GM12878 (cell line): ENCODE data around the gene LRRC70. TPM values are rescaled to one million over a fixed set of nuclear protein-coding genes. Genes with fewer than 3 reads are reported as not detected.

Source experiments
- ATAC-seq: fragments of 200-7000 bp; cut with Tn5 transposase; 3 replicates; pipeline ENCODE4 v1.9.1; 2020; ENCODE audit warnings: mild to moderate bottlenecking, moderate library complexity
- BruUV-seq: library from RNA; stranded (reverse); fragments of 400-500 nt; replicated peaks from 2 replicates; lab custom pipeline; 2021; lab: Mats Ljungman, UMichigan
- CTCF ChIA-PET: fragments of 300-600 bp; sonication (Branson Sonifier 250); formaldehyde crosslinking; extraction: SDS; loops from one replicate; lab custom pipeline; 2021; ENCODE audit warnings: inconsistent platforms; lab: Yijun Ruan, JAX
- POLR2A ChIA-PET: fragments of 350-600 bp; formaldehyde crosslinking; extraction: SDS; loops from one replicate; lab custom pipeline; 2021; ENCODE audit warnings: inconsistent platforms; lab: Charles Lee
- RAD21 ChIA-PET: fragments of 300-600 bp; sonication (Branson Sonifier 250); formaldehyde crosslinking; loops from one replicate; lab custom pipeline; 2023; ENCODE audit warnings: antibody characterized with exemption; ENCODE audit not compliant: unreplicated experiment; lab: Charles Lee
- SMC1A ChIA-PET: fragments of 300-600 bp; sonication (Branson Sonifier 250); formaldehyde crosslinking; loops from one replicate; lab custom pipeline; 2023; ENCODE audit not compliant: unreplicated experiment, uncharacterized antibody; lab: Charles Lee
- DNase-seq: peaks from one replicate; pipeline ENCODE4 v3.0.0-alpha.2; 2011; ENCODE audit warnings: low read depth, low spot score
- FAIRE-seq: peaks from 3 replicates; lab custom pipeline; 2011; peaks lifted over from hg19 to GRCh38; lab: Jason Lieb, UNC
- H2AFZ ChIP-seq: 2 replicates; pipeline ENCODE4 v1.6.0; 2011; ENCODE audit warnings: low read depth, low read length, control low read depth; ENCODE audit not compliant: control insufficient read depth
- H3K27ac ChIP-seq: 2 replicates; pipeline ENCODE4 v1.5.1; 2011; ENCODE audit warnings: control low read depth; ENCODE audit not compliant: control insufficient read depth, insufficient read depth
- H3K27me3 ChIP-seq, 2 experiments: replicated peaks in 1 of 2; 2 replicates each; pipeline versions ENCODE4 v1.6.0 to v1.6.1; 2011; ENCODE audit warnings: low read length in 1 of 2; ENCODE audit not compliant: control insufficient read depth in 2 of 2, insufficient read depth in 2 of 2
- H3K36me3 ChIP-seq, 2 experiments: 2 replicates each; pipeline ENCODE4 v1.5.1; 2011; ENCODE audit warnings: low read length in 1 of 2; ENCODE audit not compliant: control insufficient read depth in 2 of 2, insufficient read depth in 2 of 2
- H3K4me1 ChIP-seq: 2 replicates; pipeline ENCODE4 v1.6.1; 2011; ENCODE audit warnings: mild to moderate bottlenecking, low read length, moderate library complexity, mixed read lengths; ENCODE audit not compliant: control insufficient read depth, insufficient read depth
- H3K4me2 ChIP-seq: 2 replicates; pipeline ENCODE4 v1.6.0; 2011; ENCODE audit warnings: control low read depth; ENCODE audit not compliant: control insufficient read depth, insufficient read depth
- H3K4me3 ChIP-seq: fragments of 200-600 bp; sonication (generic); 2 replicates; pipeline ENCODE4 v1.5.1; 2016
- H3K79me2 ChIP-seq: 2 replicates; pipeline ENCODE4 v1.6.0; 2011; ENCODE audit warnings: low read length; ENCODE audit not compliant: control insufficient read depth, insufficient read depth
- H3K9ac ChIP-seq: 2 replicates; pipeline ENCODE4 v1.8.0; 2011; ENCODE audit warnings: low read length, control low read depth, mixed read lengths; ENCODE audit not compliant: control insufficient read depth, insufficient read depth
- H3K9me3 ChIP-seq: replicated peaks from 3 replicates; pipeline ENCODE4 v1.5.1; 2011; ENCODE audit warnings: mild to moderate bottlenecking, low read length; ENCODE audit not compliant: control insufficient read depth, insufficient read depth
- H4K20me1 ChIP-seq: 2 replicates; pipeline ENCODE4 v1.6.0; 2011; ENCODE audit not compliant: control insufficient read depth, insufficient read depth
- FOXM1 ChIP-seq: IDR thresholded peaks from 2 replicates; pipeline ENCODE4 v1.6.1; 2012; ENCODE audit warnings: low read depth, mild to moderate bottlenecking, inconsistent platforms, low read length, moderate library complexity
- LARP7 ChIP-seq: fragments of 450-650 bp; IDR thresholded peaks from 2 replicates; pipeline ENCODE4 v1.6.1; 2017; ENCODE audit warnings: mild to moderate bottlenecking
- PBX3 ChIP-seq: IDR thresholded peaks from 2 replicates; pipeline ENCODE4 v1.6.1; 2011; ENCODE audit warnings: mild to moderate bottlenecking, low read depth, low read length, moderate library complexity; ENCODE audit not compliant: insufficient replicate concordance
- WGBS: methylation state at CpG from one replicate; pipeline ENCODE4 v1.1.6; 2016; ENCODE audit warnings: low lambda C conversion rate; ENCODE audit not compliant: insufficient replicate concordance, insufficient coverage; ENCODE audit errors: missing lambda C conversion rate; 5-methylcytosine and 5-hydroxymethylcytosine counted together
- in situ Hi-C: fragments of 300-500 bp; cut with MboI; formaldehyde crosslinking; loops from 9 replicates; pipeline ENCODE4 v1.14.3; 2018; ENCODE audit warnings: mixed read lengths
- intact Hi-C: fragments of 100-400 bp; cut with micrococcal nuclease; formaldehyde crosslinking; loops from one replicate; pipeline ENCODE4 v1.14.2; 2022; ENCODE audit not compliant: unreplicated experiment
- polyA plus RNA-seq, 11 experiments: library from polyadenylated mRNA; depleted of rRNA in 4 of 11; unstranded in 6 of 11; stranded (reverse) in 5 of 11; fragments of >200 nt; fragmentation: Nextera tagmentation in 4 of 11; fragmentation: Illumina TruSeq in 1 of 11; extraction: Ambion mirVana in 4 of 11; extraction: Trizol in 1 of 11; gene quantifications; 1 replicate in 1 of 11; 2 replicates in 10 of 11; pipeline versions ENCODE4 v1.2.1 to v1.2.3, GENCODE V29; 2011 to 2016; ENCODE audit warnings: inconsistent platforms in 2 of 11, missing spikeins in 2 of 11, low read depth in 1 of 11
- total RNA-seq, 4 experiments: library from RNA; depleted of rRNA in 3 of 4; stranded (reverse); fragments of >200 nt in 3 of 4; fragmentation: Illumina TruSeq in 1 of 4; extraction: Trizol in 1 of 4; gene quantifications; 2 replicates each; pipeline versions ENCODE4 v1.2.1 to v1.2.3, GENCODE V29; 2013 to 2021
- TF ChIP-seq, protein P1 (sequence below): fragments of 450-650 bp; IDR thresholded peaks from 2 replicates; pipeline ENCODE4 v1.6.1; 2017; ENCODE audit warnings: mild to moderate bottlenecking, moderate library complexity

The LRRC70 gene
- total and polyA plus RNA-seq, 10 of the 15 experiments (the other 5 are each of a cell fraction or from before 2014, with no cell fraction given) = 0.35 to 1.5 (median 0.84) TPM

DNA sequence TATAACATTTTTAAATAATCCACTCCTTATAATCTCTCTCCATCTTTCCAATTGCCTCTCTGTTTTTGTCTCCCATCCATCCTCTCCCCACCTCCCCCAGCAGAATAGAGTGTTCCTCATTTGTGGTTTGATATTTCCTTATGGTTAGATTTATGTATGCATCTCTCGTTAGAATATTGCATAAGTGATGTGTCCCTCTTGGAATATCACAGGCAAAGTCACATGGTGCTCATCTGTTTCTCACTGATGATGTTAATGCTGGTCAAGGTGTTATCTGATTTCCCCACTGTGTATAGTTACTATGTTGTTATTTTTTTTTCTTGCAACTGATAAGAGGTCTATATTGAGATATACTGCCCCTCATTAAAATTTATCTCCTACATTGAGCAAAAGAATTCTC is 3.1 kb upstream of the LRRC70 start:
- SMC1A ChIA-PET = no interaction called here
- no peaks in the 10 kb centered on the region for H3K9me3 ChIP-seq
- no peak overlapping the region for H3K4me3 ChIP-seq
- CTCF ChIA-PET = no interaction called here
- no peaks in the 10 kb centered on the region for H3K36me3 ChIP-seq
- ATAC-seq = no peak
- 88% methylated on average over 1 of the region's 1 CpG for WGBS
- no TSS peak for BruUV-seq
- no peaks in the 10 kb centered on the region for H3K79me2 ChIP-seq
- no peak overlapping the region for H3K4me2 ChIP-seq
- no peak for FAIRE-seq
- H3K4me1 ChIP-seq = peaks cover 11% of the 10 kb centered on the region; the same call in 1 of the 2 replicates
- in situ Hi-C loops = no loop called here
- intact Hi-C loops = no loop called here
- no peaks in the 10 kb centered on the region for H4K20me1 ChIP-seq
- H3K27ac ChIP-seq = no peak overlapping the region
- no peak for TF ChIP-seq LARP7
- TF ChIP-seq FOXM1 = no peak
- no peak for TF ChIP-seq PBX3
- TF ChIP-seq, protein P1, sequence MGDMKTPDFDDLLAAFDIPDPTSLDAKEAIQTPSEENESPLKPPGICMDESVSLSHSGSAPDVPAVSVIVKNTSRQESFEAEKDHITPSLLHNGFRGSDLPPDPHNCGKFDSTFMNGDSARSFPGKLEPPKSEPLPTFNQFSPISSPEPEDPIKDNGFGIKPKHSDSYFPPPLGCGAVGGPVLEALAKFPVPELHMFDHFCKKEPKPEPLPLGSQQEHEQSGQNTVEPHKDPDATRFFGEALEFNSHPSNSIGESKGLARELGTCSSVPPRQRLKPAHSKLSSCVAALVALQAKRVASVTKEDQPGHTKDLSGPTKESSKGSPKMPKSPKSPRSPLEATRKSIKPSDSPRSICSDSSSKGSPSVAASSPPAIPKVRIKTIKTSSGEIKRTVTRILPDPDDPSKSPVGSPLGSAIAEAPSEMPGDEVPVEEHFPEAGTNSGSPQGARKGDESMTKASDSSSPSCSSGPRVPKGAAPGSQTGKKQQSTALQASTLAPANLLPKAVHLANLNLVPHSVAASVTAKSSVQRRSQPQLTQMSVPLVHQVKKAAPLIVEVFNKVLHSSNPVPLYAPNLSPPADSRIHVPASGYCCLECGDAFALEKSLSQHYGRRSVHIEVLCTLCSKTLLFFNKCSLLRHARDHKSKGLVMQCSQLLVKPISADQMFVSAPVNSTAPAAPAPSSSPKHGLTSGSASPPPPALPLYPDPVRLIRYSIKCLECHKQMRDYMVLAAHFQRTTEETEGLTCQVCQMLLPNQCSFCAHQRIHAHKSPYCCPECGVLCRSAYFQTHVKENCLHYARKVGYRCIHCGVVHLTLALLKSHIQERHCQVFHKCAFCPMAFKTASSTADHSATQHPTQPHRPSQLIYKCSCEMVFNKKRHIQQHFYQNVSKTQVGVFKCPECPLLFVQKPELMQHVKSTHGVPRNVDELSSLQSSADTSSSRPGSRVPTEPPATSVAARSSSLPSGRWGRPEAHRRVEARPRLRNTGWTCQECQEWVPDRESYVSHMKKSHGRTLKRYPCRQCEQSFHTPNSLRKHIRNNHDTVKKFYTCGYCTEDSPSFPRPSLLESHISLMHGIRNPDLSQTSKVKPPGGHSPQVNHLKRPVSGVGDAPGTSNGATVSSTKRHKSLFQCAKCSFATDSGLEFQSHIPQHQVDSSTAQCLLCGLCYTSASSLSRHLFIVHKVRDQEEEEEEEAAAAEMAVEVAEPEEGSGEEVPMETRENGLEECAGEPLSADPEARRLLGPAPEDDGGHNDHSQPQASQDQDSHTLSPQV = no peak
- H2AFZ ChIP-seq = no peak overlapping the region
- POLR2A ChIA-PET = no interaction called here
- H3K9ac ChIP-seq = no peak overlapping the region
- no peaks in the 10 kb centered on the region for H3K27me3 ChIP-seq
- DNase-seq = no peak
- RAD21 ChIA-PET = no interaction called here
